MCF 10A (cell line): Measurements from ENCODE around the gene NRXN3. TPM values are rescaled to one million over a fixed set of nuclear protein-coding genes. Genes with fewer than 3 reads are reported as not detected.

Experiments used
- BruUV-seq: library from RNA; stranded (reverse); fragments of 400-500 nt; replicated peaks from 2 replicates; lab custom pipeline; 2021; lab: Mats Ljungman, UMichigan
- CTCF ChIA-PET: fragments of 300-600 bp; sonication (Branson Sonifier 250); formaldehyde crosslinking; extraction: SDS; loops from one replicate; lab custom pipeline; 2021; ENCODE audit warnings: antibody characterized with exemption, inconsistent platforms; lab: Yijun Ruan, JAX
- POLR2A ChIA-PET: fragments of 300-600, 350-650 bp; sonication (Branson Sonifier 250); formaldehyde crosslinking; extraction: SDS; loops from one replicate; lab custom pipeline; 2020; ENCODE audit warnings: antibody characterized with exemption, inconsistent platforms; lab: Yijun Ruan, JAX
- DNase-seq: peaks from one replicate; pipeline ENCODE4 v3.0.0-alpha.2; 2018; ENCODE audit not compliant: unreplicated experiment
- H3K27ac Mint-ChIP-seq: one replicate; pipeline ENCODE4 v1.8.0; 2022; ENCODE audit warnings: mild to moderate bottlenecking, low read depth, mixed read lengths; ENCODE audit not compliant: unreplicated experiment
- H3K27me3 Mint-ChIP-seq: one replicate; pipeline ENCODE4 v1.8.0; 2022; ENCODE audit warnings: mixed read lengths; ENCODE audit not compliant: insufficient read depth, unreplicated experiment
- H3K36me3 Mint-ChIP-seq: one replicate; pipeline ENCODE4 v1.8.0; 2022; ENCODE audit warnings: mild to moderate bottlenecking, moderate library complexity, mixed read lengths; ENCODE audit not compliant: insufficient read depth, unreplicated experiment
- H3K4me1 Mint-ChIP-seq: one replicate; pipeline ENCODE4 v1.8.0; 2022; ENCODE audit warnings: mixed read lengths; ENCODE audit not compliant: insufficient read depth, unreplicated experiment
- H3K4me3 Mint-ChIP-seq: one replicate; pipeline ENCODE4 v1.8.0; 2022; ENCODE audit warnings: mild to moderate bottlenecking, moderate library complexity, mixed read lengths; ENCODE audit not compliant: unreplicated experiment
- H3K9me3 Mint-ChIP-seq: one replicate; pipeline ENCODE4 v1.8.0; 2022; ENCODE audit warnings: mixed read lengths; ENCODE audit not compliant: unreplicated experiment
- CTCF ChIP-seq: fragments of 200-600 bp; IDR thresholded peaks from one replicate; pipeline ENCODE4 v1.8.0; 2022; ENCODE audit warnings: antibody characterized with exemption, mild to moderate bottlenecking; ENCODE audit not compliant: unreplicated experiment
- intact Hi-C: fragments of 100-400 bp; cut with micrococcal nuclease; formaldehyde crosslinking; loops from 2 replicates; pipeline ENCODE4 v1.14.1; 2022
- total RNA-seq: library from RNA; stranded (reverse); gene quantifications from 2 replicates; pipeline ENCODE4 v1.2.3, GENCODE V29; 2022

NRXN3 gene
- total RNA-seq, 1 experiment from 2014 or later = not detected

GRCh38 chr14:79705126-79705894, 1535.1 kb downstream of the NRXN3 start:
- no peaks in the 10 kb centered on the region for H3K4me1 Mint-ChIP-seq

GRCh38 chr14:79706382-79706781, 1536.2 kb downstream of the NRXN3 start:
- Mint-ChIP-seq H3K36me3 (no peaks in the 10 kb centered on the region), H3K4me1 (no peaks in the 10 kb centered on the region), H3K27me3 (peaks cover 16% of the 10 kb centered on the region), H3K9me3 (no peaks in the 10 kb centered on the region), H3K27ac (no peak overlapping the region), H3K4me3 (no peak overlapping the region)
- CTCF ChIA-PET = interaction anchor here (0.6 kb wide), 2 partner anchors 222 to 1237 kb away, joined by 3 to 4 read pairs; no protein-coding TSS in a partner anchor
- DNase-seq = no peak
- intact Hi-C loops = no loop called here
- BruUV-seq = no TSS peak
- TF ChIP-seq CTCF = no peak
- POLR2A ChIA-PET = no interaction called here

More at GRCh38 chr14:79705126-79705894, 1535.1 kb downstream of the NRXN3 start:
- no peak for DNase-seq
- peaks cover 16% of the 10 kb centered on the region for H3K27me3 Mint-ChIP-seq
- intact Hi-C loops = no loop called here
- TF ChIP-seq CTCF = no peak
- no peak overlapping the region for H3K27ac Mint-ChIP-seq
- H3K4me3 Mint-ChIP-seq = no peak overlapping the region
- POLR2A ChIA-PET = no interaction called here
- no peaks in the 10 kb centered on the region for H3K9me3 Mint-ChIP-seq
- CTCF ChIA-PET = interaction anchor here (0.6 kb wide), 1 partner anchor 1238 kb away, joined by 4 read pairs; no protein-coding TSS in a partner anchor
- no peaks in the 10 kb centered on the region for H3K36me3 Mint-ChIP-seq
- BruUV-seq = no TSS peak

- H3K36me3 Mint-ChIP-seq = no peaks in the 10 kb centered on the region
- ChIA-PET CTCF (interaction anchor here (0.6 kb wide), 1 partner anchor 1859 kb away, joined by 3 read pairs; no protein-coding TSS in a partner anchor), POLR2A (no interaction called here)
- DNase-seq = no peak
- no peaks in the 10 kb centered on the region for H3K9me3 Mint-ChIP-seq
- peaks cover 16% of the 10 kb centered on the region for H3K27me3 Mint-ChIP-seq
- no peak overlapping the region for H3K4me3 Mint-ChIP-seq
- no peak for TF ChIP-seq CTCF
- intact Hi-C loops = no loop called here
- BruUV-seq = no TSS peak
- no peaks in the 10 kb centered on the region for H3K4me1 Mint-ChIP-seq
- H3K27ac Mint-ChIP-seq = no peak overlapping the region
These were observed 1538.5 kb downstream of the NRXN3 start for GRCh38 chr14:79708426-79709388.

- H3K27me3 Mint-ChIP-seq = peaks cover 20% of the 10 kb centered on the region
- no peak for TF ChIP-seq CTCF
- ChIA-PET CTCF (interaction anchor here (0.6 kb wide), 2 partner anchors 1212 to 1860 kb away, joined by 3 to 4 read pairs; no protein-coding TSS in a partner anchor), POLR2A (no interaction called here)
- DNase-seq = no peak
- H3K36me3 Mint-ChIP-seq = no peaks in the 10 kb centered on the region
- H3K4me3 Mint-ChIP-seq = no peak overlapping the region
- BruUV-seq = no TSS peak
- no peaks in the 10 kb centered on the region for H3K9me3 Mint-ChIP-seq
- no peak overlapping the region for H3K27ac Mint-ChIP-seq
- intact Hi-C loops = no loop called here
- H3K4me1 Mint-ChIP-seq = no peaks in the 10 kb centered on the region
These were observed 1539.4 kb downstream of the NRXN3 start for GRCh38 chr14:79709573-79709972.
